GM18861 (cell line): ENCODE data around the gene ZNF165.
"Not testable (repeated sequence)": the region's sequence is repeated elsewhere in the genome, so short reads cannot be mapped to it uniquely, and the experiment has no call there.

ENCODE experiments used
- ATAC-seq: cut with Tn5 transposase; IDR thresholded peaks from one replicate; pipeline ENCODE4 v1.9.1; 2021; ENCODE audit not compliant: unreplicated experiment

ZNF165 gene

GRCh38 chr6:28080381-28080630, at the start of gene ZNF165:
TSS of gene ZNF165 (plus strand) at chr6:28080568. CDS start at chr6:28085481, 4,913 bp downstream.
- ATAC-seq = not testable (repeated sequence)

- ATAC-seq = no peak
Observed at GRCh38 chr6:28053584-28053983, 26.8 kb upstream of the ZNF165 start.

- no peak for ATAC-seq
Observed at GRCh38 chr6:28060405-28060804, 20.0 kb upstream of the ZNF165 start.

GRCh38 chr6:28064272-28064671, 16.1 kb upstream of the ZNF165 start:
- no peak for ATAC-seq

GRCh38 chr6:28068067-28068466, 12.3 kb upstream of the ZNF165 start:
- no peak for ATAC-seq

- ATAC-seq = not testable (repeated sequence)
Observed at GRCh38 chr6:28070968-28071367, 9.4 kb upstream of the ZNF165 start.

- no peak for ATAC-seq
Observed at GRCh38 chr6:28078050-28078449, 2.3 kb upstream of the ZNF165 start.

GRCh38 chr6:28078836-28079235, 1.5 kb upstream of the ZNF165 start:
- no peak for ATAC-seq

GRCh38 chr6:28080631-28081485, 490 bp downstream of the ZNF165 start:
- peak; percentile 58 for ATAC-seq

- peak; percentile 51 for ATAC-seq
Observed at GRCh38 chr6:28081486-28081751, 1.1 kb downstream of the ZNF165 start.

GRCh38 chr6:28082939-28083338, 2.6 kb downstream of the ZNF165 start:
- no peak for ATAC-seq

GRCh38 chr6:28089054-28089453, 8.7 kb downstream of the ZNF165 start:
- ATAC-seq = no peak

GRCh38 chr6:28090917-28091586, 10.7 kb downstream of the ZNF165 start:
- no peak for ATAC-seq

GRCh38 chr6:28102222-28102621, 21.9 kb downstream of the ZNF165 start:
- not testable (repeated sequence) for ATAC-seq

GRCh38 chr6:28102699-28103098, 22.3 kb downstream of the ZNF165 start:
- ATAC-seq = not testable (repeated sequence)

- ATAC-seq = peak; percentile 98
Observed at GRCh38 chr6:28104392-28105244, 24.2 kb downstream of the ZNF165 start.

- no peak for ATAC-seq
Observed at GRCh38 chr6:28105245-28105639, 24.9 kb downstream of the ZNF165 start.

- ATAC-seq = no peak
Observed at GRCh38 chr6:28107506-28107905, 27.1 kb downstream of the ZNF165 start.

GRCh38 chr6:28111964-28112363, 31.6 kb downstream of the ZNF165 start:
- ATAC-seq = no peak

GRCh38 chr6:28115799-28116198, 35.4 kb downstream of the ZNF165 start:
- no peak for ATAC-seq

- no peak for ATAC-seq
Observed at GRCh38 chr6:28117386-28118050, 37.1 kb downstream of the ZNF165 start.
